Urinary bladder (tissue), 4 donors: ENCODE results near the gene PSMB10. TPM values are rescaled to one million over a fixed set of nuclear protein-coding genes. Genes with fewer than 3 reads are reported as not detected.
A peak's percentile ranks its signal among the peaks of the same experiment; 100 is the strongest.

Experiments used
- DNase-seq: peaks from one replicate; pipeline ENCODE4 v3.0.0-alpha.2; 2015; ENCODE audit errors: extremely low spot score
- H3K27ac ChIP-seq: one replicate; pipeline ENCODE4 v1.5.1; 2013; ENCODE audit warnings: low read depth, mild to moderate bottlenecking, moderate library complexity
- H3K36me3 ChIP-seq: one replicate; pipeline ENCODE4 v1.6.1; 2013; ENCODE audit warnings: mild to moderate bottlenecking, moderate library complexity; ENCODE audit not compliant: insufficient read depth
- H3K4me1 ChIP-seq: one replicate; pipeline ENCODE4 v1.6.1; 2013; ENCODE audit warnings: mild to moderate bottlenecking, moderate library complexity; ENCODE audit not compliant: insufficient read depth
- H3K4me3 ChIP-seq: one replicate; pipeline ENCODE4 v1.5.1; 2013; ENCODE audit warnings: low read depth, low read length
- WGBS: extraction: QIAGEN DNeasy Blood & Tissue Kit; methylation state at CpG from one replicate; pipeline ENCODE4 v1.1.7; 2013; 5-methylcytosine and 5-hydroxymethylcytosine counted together
- polyA plus RNA-seq: library from polyadenylated mRNA; stranded (reverse); fragments of 200-250 nt; gene quantifications from one replicate; pipeline ENCODE4 v1.2.3, GENCODE V29; 2013
- total RNA-seq: library from RNA; depleted of rRNA; stranded (reverse); fragments of >200 nt; gene quantifications from one replicate; pipeline ENCODE4 v1.2.3, GENCODE V29; 2014
- donor health status: healthy with polysubstance abuse.
- donor health status: healthy.

PSMB10 gene
- total and polyA plus RNA-seq, 2 donors = 26.1 to 74.1 TPM

GRCh38 chr16:67967958-67968399, 31.3 kb upstream of the PSMB10 start:
- no peak for DNase-seq
- WGBS = under 1% methylated on average over 45 of the region's 45 CpGs
- no peaks in the 10 kb centered on the region for H3K4me1 ChIP-seq

GRCh38 chr16:67967183-67967957, 30.7 kb upstream of the PSMB10 start:
- H3K4me1 ChIP-seq = no peaks in the 10 kb centered on the region

More at GRCh38 chr16:67967958-67968399, 31.3 kb upstream of the PSMB10 start:
- Histone ChIP-seq H3K4me3 (peak overlapping the region; percentile 84), H3K27ac (peak overlapping the region; percentile 95), H3K36me3 (no peaks in the 10 kb centered on the region)

GRCh38 chr16:67966549-67967182, 30.0 kb upstream of the PSMB10 start:
- no peak overlapping the region for H3K27ac ChIP-seq
- WGBS = 24% methylated on average over 3 of the region's 3 CpGs
- no peaks in the 10 kb centered on the region for H3K4me1 ChIP-seq
- no peaks in the 10 kb centered on the region for H3K36me3 ChIP-seq
- DNase-seq = no peak
- H3K4me3 ChIP-seq = peak overlapping the region; percentile 84

More at GRCh38 chr16:67967183-67967957, 30.7 kb upstream of the PSMB10 start:
- no peaks in the 10 kb centered on the region for H3K36me3 ChIP-seq
- H3K27ac ChIP-seq = no peak overlapping the region
- H3K4me3 ChIP-seq = peak overlapping the region; percentile 84
- WGBS = 3% methylated on average over 18 of the region's 18 CpGs
- DNase-seq = no peak

GRCh38 chr16:67965668-67966548, 29.3 kb upstream of the PSMB10 start:
- H3K4me3 ChIP-seq = no peak overlapping the region
- no peaks in the 10 kb centered on the region for H3K4me1 ChIP-seq
- H3K27ac ChIP-seq = no peak overlapping the region
- no peaks in the 10 kb centered on the region for H3K36me3 ChIP-seq
- 51% methylated on average over 11 of the region's 11 CpGs for WGBS
- DNase-seq = no peak

GRCh38 chr16:67964477-67965131, 28.0 kb upstream of the PSMB10 start:
- Histone ChIP-seq H3K36me3 (no peaks in the 10 kb centered on the region), H3K4me1 (no peaks in the 10 kb centered on the region), H3K4me3 (no peak overlapping the region), H3K27ac (no peak overlapping the region)
- 83% methylated on average over 6 of the region's 6 CpGs for WGBS
- no peak for DNase-seq

- Histone ChIP-seq H3K4me3 (no peak overlapping the region), H3K27ac (no peak overlapping the region), H3K36me3 (no peaks in the 10 kb centered on the region), H3K4me1 (no peaks in the 10 kb centered on the region)
- DNase-seq = no peak
- WGBS = 47% methylated on average over 32 of the region's 32 CpGs
Observed at GRCh38 chr16:67963662-67964321, 27.1 kb upstream of the PSMB10 start.

GRCh38 chr16:67963292-67963661, 26.6 kb upstream of the PSMB10 start:
- Histone ChIP-seq H3K36me3 (no peaks in the 10 kb centered on the region), H3K4me1 (no peaks in the 10 kb centered on the region), H3K4me3 (no peak overlapping the region), H3K27ac (no peak overlapping the region)
- DNase-seq = no peak
- 66% methylated on average over 2 of the region's 2 CpGs for WGBS

- Histone ChIP-seq H3K4me1 (no peaks in the 10 kb centered on the region), H3K4me3 (no peak overlapping the region), H3K27ac (no peak overlapping the region), H3K36me3 (no peaks in the 10 kb centered on the region)
- DNase-seq = no peak
- WGBS = 92% methylated on average over 8 of the region's 8 CpGs
Observed at GRCh38 chr16:67962135-67962534, 25.5 kb upstream of the PSMB10 start.

- DNase-seq = no peak
- Histone ChIP-seq H3K36me3 (no peaks in the 10 kb centered on the region), H3K4me1 (no peaks in the 10 kb centered on the region)
Observed at GRCh38 chr16:67961551-67961957, 24.9 kb upstream of the PSMB10 start.

GRCh38 chr16:67959536-67960329, 23.1 kb upstream of the PSMB10 start:
- DNase-seq = no peak
- H3K4me3 ChIP-seq = no peak overlapping the region
- H3K4me1 ChIP-seq = no peaks in the 10 kb centered on the region
- no peaks in the 10 kb centered on the region for H3K36me3 ChIP-seq
- 48% methylated on average over 11 of the region's 11 CpGs for WGBS
- no peak overlapping the region for H3K27ac ChIP-seq

More at GRCh38 chr16:67961551-67961957, 24.9 kb upstream of the PSMB10 start:
- Histone ChIP-seq H3K4me3 (no peak overlapping the region), H3K27ac (peak overlapping the region; percentile 33)
- 80% methylated on average over 13 of the region's 13 CpGs for WGBS

- no peak overlapping the region for H3K27ac ChIP-seq
- H3K4me3 ChIP-seq = no peak overlapping the region
- H3K36me3 ChIP-seq = peaks cover 3% of the 10 kb centered on the region
- H3K4me1 ChIP-seq = no peaks in the 10 kb centered on the region
- 95% methylated on average over 9 of the region's 9 CpGs for WGBS
- DNase-seq = no peak
Observed at GRCh38 chr16:67957622-67958021, 21.0 kb upstream of the PSMB10 start.
